Mucosa of rectum (tissue), 2 donors: ENCODE data around the gene PGA3.
"Not testable (repeated sequence)": the region's sequence is repeated elsewhere in the genome, so short reads cannot be mapped to it uniquely, and the experiment has no call there.

Experiments
- H3K27ac ChIP-seq, 2 donors: one replicate each; pipeline ENCODE4 v1.7.0; 2013; ENCODE audit warnings: inconsistent platforms in 2 of 2, low read depth in 2 of 2, low read length in 2 of 2
- H3K27me3 ChIP-seq, 2 donors: one replicate each; pipeline ENCODE4 v1.7.0; 2013; ENCODE audit warnings: low read length in 2 of 2; ENCODE audit not compliant: control insufficient read depth in 2 of 2, insufficient read depth in 2 of 2
- H3K36me3 ChIP-seq, 2 donors: one replicate each; pipeline ENCODE4 v1.7.0; 2013; ENCODE audit warnings: low read length in 2 of 2; ENCODE audit not compliant: control insufficient read depth in 2 of 2, insufficient read depth in 2 of 2
- H3K4me1 ChIP-seq, 2 donors: one replicate each; pipeline ENCODE4 v1.7.0; 2013; ENCODE audit warnings: low read length in 2 of 2, mild to moderate bottlenecking in 1 of 2; ENCODE audit not compliant: control insufficient read depth in 2 of 2, insufficient read depth in 2 of 2
- H3K4me3 ChIP-seq, 2 donors: one replicate each; pipeline ENCODE4 v1.7.0; 2013; ENCODE audit warnings: low read length in 2 of 2
- H3K9ac ChIP-seq, 2 donors: one replicate each; pipeline ENCODE4 v1.7.0; 2013; ENCODE audit warnings: low read length in 2 of 2, low read depth in 1 of 2, mild to moderate bottlenecking in 1 of 2
- H3K9me3 ChIP-seq, 2 donors: one replicate each; pipeline ENCODE4 v1.7.0; 2013; ENCODE audit warnings: low read length in 2 of 2; ENCODE audit not compliant: control insufficient read depth in 2 of 2
- donor health status: healthy.
- donor health status: Normal muscosa, but diverticular disease.

The PGA3 gene

GRCh38 chr11:61248071-61248470, 44.8 kb downstream of the PGA3 start:
- H3K4me1 ChIP-seq, H3K4me3 ChIP-seq, H3K27ac ChIP-seq, H3K9me3 ChIP-seq, H3K9ac ChIP-seq, H3K27me3 ChIP-seq, H3K36me3 ChIP-seq: not testable (repeated sequence)

GRCh38 chr11:61249201-61249600, 45.9 kb downstream of the PGA3 start:
- H3K9ac ChIP-seq, H3K4me3 ChIP-seq, H3K27ac ChIP-seq, H3K4me1 ChIP-seq, H3K36me3 ChIP-seq, H3K9me3 ChIP-seq, H3K27me3 ChIP-seq: not testable (repeated sequence)

- H3K4me3 ChIP-seq, H3K36me3 ChIP-seq, H3K27ac ChIP-seq, H3K4me1 ChIP-seq, H3K9me3 ChIP-seq, H3K27me3 ChIP-seq, H3K9ac ChIP-seq: not testable (repeated sequence)
Measured at GRCh38 chr11:61250796-61251765, 47.8 kb downstream of the PGA3 start.

DNA sequence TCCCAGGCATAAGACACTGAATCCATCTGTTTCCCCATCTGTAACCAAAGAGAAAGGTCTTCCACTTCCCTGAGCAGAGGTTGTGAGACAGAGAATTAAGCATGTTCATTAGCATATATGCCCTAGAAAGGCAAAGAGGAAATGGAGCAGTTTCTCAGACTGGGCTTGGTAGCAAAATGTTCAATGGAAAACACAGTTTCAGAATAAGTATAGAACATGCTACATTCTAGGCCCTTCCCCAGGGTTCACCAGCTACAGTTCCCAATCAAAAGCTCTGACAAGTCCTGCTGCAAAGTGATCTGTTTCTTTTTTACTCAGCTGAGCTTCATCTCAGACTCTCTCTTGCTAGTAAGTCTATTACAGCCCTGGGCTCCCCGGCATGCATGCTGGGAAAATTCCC, 49.0 kb downstream of the PGA3 start:
- H3K9me3 ChIP-seq, H3K4me1 ChIP-seq, H3K27ac ChIP-seq, H3K4me3 ChIP-seq, H3K36me3 ChIP-seq, H3K9ac ChIP-seq, H3K27me3 ChIP-seq: not testable (repeated sequence)

- Histone ChIP-seq H3K4me3 (no peak overlapping the region), H3K27me3 (no peaks in the 10 kb centered on the region), H3K4me1 (no peaks in the 10 kb centered on the region), H3K9me3 (no peaks in the 10 kb centered on the region), H3K27ac (no peak overlapping the region), H3K36me3 (no peaks in the 10 kb centered on the region), H3K9ac (no peak overlapping the region)
Measured at GRCh38 chr11:61254403-61255025, 51.2 kb downstream of the PGA3 start.

DNA sequence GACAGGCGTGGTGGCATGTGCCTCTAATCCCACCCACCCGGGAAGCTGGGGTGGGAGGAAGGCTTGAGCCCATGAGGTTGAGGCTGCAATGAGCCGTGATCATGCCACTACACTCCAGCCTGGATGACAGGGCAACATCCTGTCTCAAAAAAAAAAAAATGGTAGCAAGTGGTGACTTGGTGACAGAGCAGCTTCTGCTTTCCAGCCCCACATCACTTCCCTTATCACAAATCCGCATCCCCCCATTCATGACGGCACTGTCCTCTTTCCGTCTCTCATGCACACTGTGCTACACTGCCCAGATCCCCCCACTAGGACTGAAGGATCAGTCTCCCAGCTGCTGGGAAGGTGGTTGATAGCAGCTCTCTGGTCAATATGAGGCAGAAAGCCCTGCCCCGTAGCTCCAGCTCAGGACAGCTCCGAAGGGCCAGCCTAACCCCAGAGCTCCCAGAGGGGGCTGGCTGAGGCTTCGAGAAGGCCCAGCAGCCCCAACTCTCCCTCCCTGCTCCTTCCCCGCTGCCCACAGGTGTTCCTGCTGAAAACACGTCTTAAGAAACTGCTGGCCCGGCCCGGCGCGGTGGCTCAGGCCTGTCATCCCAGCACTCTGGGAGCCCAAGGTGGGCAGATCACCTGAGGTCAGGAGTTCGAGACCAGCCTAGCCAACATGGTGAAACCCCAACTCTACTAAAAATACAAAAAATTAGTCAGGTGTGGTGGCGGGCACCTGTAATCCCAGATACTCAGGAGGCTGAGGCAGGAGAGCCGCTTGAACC, 53.6 kb downstream of the PGA3 start:
- Histone ChIP-seq H3K36me3 (no peaks in the 10 kb centered on the region), H3K9me3 (no peaks in the 10 kb centered on the region), H3K4me3 (no peak overlapping the region), H3K4me1 (no peaks in the 10 kb centered on the region), H3K27ac (no peak overlapping the region), H3K9ac (no peak overlapping the region), H3K27me3 (no peaks in the 10 kb centered on the region)

- Histone ChIP-seq H3K27me3 (no peaks in the 10 kb centered on the region), H3K9ac (no peak overlapping the region), H3K36me3 (no peaks in the 10 kb centered on the region), H3K27ac (no peak overlapping the region), H3K9me3 (no peaks in the 10 kb centered on the region), H3K4me1 (no peaks in the 10 kb centered on the region), H3K4me3 (no peak overlapping the region)
Measured at GRCh38 chr11:61258546-61258945, 55.2 kb downstream of the PGA3 start.

- Histone ChIP-seq H3K9me3 (no peaks in the 10 kb centered on the region), H3K36me3 (no peaks in the 10 kb centered on the region), H3K4me3 (no peak overlapping the region), H3K27ac (no peak overlapping the region), H3K9ac (no peak overlapping the region), H3K4me1 (no peaks in the 10 kb centered on the region), H3K27me3 (no peaks in the 10 kb centered on the region)
Measured at GRCh38 chr11:61259363-61259762, 56.0 kb downstream of the PGA3 start.
